Tibial nerve (tissue), 4 donors: Measurements from ENCODE around the gene TMEM156. TPM values are rescaled to one million over a fixed set of nuclear protein-coding genes. Genes with fewer than 3 reads are reported as not detected.

Experiments used
- DNase-seq, 2 donors: peaks; one replicate each; pipeline ENCODE4 v3.0.0-alpha.2; 2019; ENCODE audit warnings: low spot score in 2 of 2
- H3K27ac ChIP-seq, 4 donors: fragments of 200-600 bp; sonication (generic) in 3 of 4; one replicate each; pipeline ENCODE4 v1.5.1; 2017 to 2019; ENCODE audit warnings: mild to moderate bottlenecking in 1 of 4
- H3K27me3 ChIP-seq, 2 donors: fragments of 200-600 bp; sonication (generic) in 1 of 2; one replicate each; pipeline versions ENCODE4 v1.5.1 to v1.6.0; 2017 to 2019
- H3K36me3 ChIP-seq, 3 donors: fragments of 200-600 bp; sonication (generic); one replicate each; pipeline ENCODE4 v1.5.1; 2018 to 2019
- H3K4me1 ChIP-seq, 4 donors: fragments of 200-600 bp; sonication (generic) in 3 of 4; one replicate each; pipeline ENCODE4 v1.5.1; 2017 to 2019
- H3K4me3 ChIP-seq, 4 donors: fragments of 200-600 bp; sonication (generic) in 3 of 4; one replicate each; pipeline ENCODE4 v1.5.1; 2017 to 2019; ENCODE audit warnings: mild to moderate bottlenecking in 1 of 4, moderate library complexity in 1 of 4
- H3K9me3 ChIP-seq, 4 donors: fragments of 200-600 bp; sonication (generic) in 3 of 4; one replicate each; pipeline ENCODE4 v1.5.1; 2017 to 2019
- EP300 ChIP-seq, 2 donors: sonication (generic); formaldehyde crosslinking; IDR thresholded peaks; one replicate each; pipeline ENCODE4 v1.6.1; 2017; ENCODE audit warnings: antibody characterized with exemption in 2 of 2, mild to moderate bottlenecking in 1 of 2
- POLR2A ChIP-seq, 2 donors: fragments of 450-650 bp; IDR thresholded peaks; one replicate each; pipeline ENCODE4 v1.6.1; 2017; ENCODE audit warnings: antibody characterized with exemption in 2 of 2, mild to moderate bottlenecking in 2 of 2, moderate library complexity in 2 of 2
- WGBS, 2 donors: methylation state at CpG; one replicate each; pipeline ENCODE4 v1.1.5; 2018; 5-methylcytosine and 5-hydroxymethylcytosine counted together
- total RNA-seq, 4 donors: library from RNA; depleted of rRNA; stranded (reverse); fragments of >200 nt; gene quantifications; one replicate each; pipeline ENCODE4 v1.1.0, GENCODE V29; 2016
- TF ChIP-seq, protein P1 (sequence below), 5 experiments: fragments of 200-600 bp in 3 of 5; fragments of 450-650 bp in 2 of 5; sonication (generic) in 3 of 5; IDR thresholded peaks; one replicate each; pipeline ENCODE4 v1.5.1; 2016 to 2019; ENCODE audit warnings: antibody characterized with exemption in 5 of 5, mild to moderate bottlenecking in 3 of 5, moderate library complexity in 2 of 5

The TMEM156 gene
- total RNA-seq, 4 donors from 2014 or later: 0.66 to 8.6 TPM; not detected in 2

DNA sequence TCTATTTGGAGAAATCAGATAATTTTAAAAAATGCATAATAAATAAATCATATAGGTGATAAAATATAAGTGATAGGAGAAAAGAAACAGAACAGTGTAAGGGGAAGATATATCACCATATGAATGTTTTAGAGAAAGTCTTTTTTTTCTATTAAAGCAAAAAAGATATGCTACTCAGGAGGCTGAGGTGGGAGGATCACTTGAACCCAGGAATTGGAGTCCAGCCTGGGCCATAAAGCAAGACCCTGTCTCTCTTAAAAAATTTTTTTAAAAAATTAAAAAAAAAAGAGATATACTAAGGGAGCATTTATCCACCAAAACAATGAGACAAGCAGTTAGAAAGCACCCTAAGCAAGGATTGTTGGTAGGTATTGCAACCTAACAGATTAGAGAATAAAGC is 6.1 kb downstream of the TMEM156 start:
- H3K4me1 ChIP-seq: no peaks in the 10 kb centered on the region
- no peak for TF ChIP-seq POLR2A (IDR thresholded peaks at IDR 0.05)

DNA sequence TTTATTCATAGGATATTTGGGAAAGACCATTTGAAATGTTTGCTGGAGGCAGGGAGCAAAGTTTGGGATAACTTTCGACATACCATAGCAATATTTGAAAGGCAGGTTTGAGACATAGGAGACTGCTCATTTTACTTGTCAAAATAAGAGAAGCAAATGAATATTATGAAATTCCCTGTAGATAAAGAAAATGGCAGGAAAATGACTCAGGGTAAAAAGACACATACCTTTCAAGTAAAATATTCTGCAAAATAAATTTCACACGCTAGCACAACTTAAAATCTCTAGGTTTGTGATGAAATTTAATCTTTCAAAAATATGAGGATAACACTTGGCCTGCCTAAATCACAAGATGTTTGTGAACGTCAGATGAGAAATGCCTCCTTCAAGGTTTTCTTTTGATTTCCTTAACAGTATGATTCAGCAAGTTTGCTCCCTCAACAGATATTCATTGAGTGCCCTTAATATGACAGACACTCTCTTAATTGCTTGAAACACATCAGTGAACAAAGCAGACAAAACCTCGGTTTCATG is 6.6 kb downstream of the TMEM156 start:
- DNase-seq: no peak
- H3K4me3 ChIP-seq: no peak overlapping the region
- no peaks in the 10 kb centered on the region for H3K9me3 ChIP-seq
- TF ChIP-seq EP300 (IDR thresholded peaks at IDR 0.05) (no peak), POLR2A (IDR thresholded peaks at IDR 0.05) (no peak)
- TF ChIP-seq, protein P1, sequence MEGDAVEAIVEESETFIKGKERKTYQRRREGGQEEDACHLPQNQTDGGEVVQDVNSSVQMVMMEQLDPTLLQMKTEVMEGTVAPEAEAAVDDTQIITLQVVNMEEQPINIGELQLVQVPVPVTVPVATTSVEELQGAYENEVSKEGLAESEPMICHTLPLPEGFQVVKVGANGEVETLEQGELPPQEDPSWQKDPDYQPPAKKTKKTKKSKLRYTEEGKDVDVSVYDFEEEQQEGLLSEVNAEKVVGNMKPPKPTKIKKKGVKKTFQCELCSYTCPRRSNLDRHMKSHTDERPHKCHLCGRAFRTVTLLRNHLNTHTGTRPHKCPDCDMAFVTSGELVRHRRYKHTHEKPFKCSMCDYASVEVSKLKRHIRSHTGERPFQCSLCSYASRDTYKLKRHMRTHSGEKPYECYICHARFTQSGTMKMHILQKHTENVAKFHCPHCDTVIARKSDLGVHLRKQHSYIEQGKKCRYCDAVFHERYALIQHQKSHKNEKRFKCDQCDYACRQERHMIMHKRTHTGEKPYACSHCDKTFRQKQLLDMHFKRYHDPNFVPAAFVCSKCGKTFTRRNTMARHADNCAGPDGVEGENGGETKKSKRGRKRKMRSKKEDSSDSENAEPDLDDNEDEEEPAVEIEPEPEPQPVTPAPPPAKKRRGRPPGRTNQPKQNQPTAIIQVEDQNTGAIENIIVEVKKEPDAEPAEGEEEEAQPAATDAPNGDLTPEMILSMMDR (IDR thresholded peaks at IDR 0.05): no peak
- no peaks in the 10 kb centered on the region for H3K4me1 ChIP-seq
- no peak overlapping the region for H3K27ac ChIP-seq
- WGBS, 2 donors: 71 to 79% methylated on average over 4 of the region's 4 CpGs
- no peaks in the 10 kb centered on the region for H3K36me3 ChIP-seq
- H3K27me3 ChIP-seq: no peaks in the 10 kb centered on the region

More for the DNA sequence above, 6.1 kb downstream of the TMEM156 start:
- Histone ChIP-seq H3K4me3 (no peak overlapping the region), H3K9me3 (no peaks in the 10 kb centered on the region), H3K27ac (no peak overlapping the region), H3K36me3 (no peaks in the 10 kb centered on the region), H3K27me3 (no peaks in the 10 kb centered on the region)
- no peak for DNase-seq

DNA sequence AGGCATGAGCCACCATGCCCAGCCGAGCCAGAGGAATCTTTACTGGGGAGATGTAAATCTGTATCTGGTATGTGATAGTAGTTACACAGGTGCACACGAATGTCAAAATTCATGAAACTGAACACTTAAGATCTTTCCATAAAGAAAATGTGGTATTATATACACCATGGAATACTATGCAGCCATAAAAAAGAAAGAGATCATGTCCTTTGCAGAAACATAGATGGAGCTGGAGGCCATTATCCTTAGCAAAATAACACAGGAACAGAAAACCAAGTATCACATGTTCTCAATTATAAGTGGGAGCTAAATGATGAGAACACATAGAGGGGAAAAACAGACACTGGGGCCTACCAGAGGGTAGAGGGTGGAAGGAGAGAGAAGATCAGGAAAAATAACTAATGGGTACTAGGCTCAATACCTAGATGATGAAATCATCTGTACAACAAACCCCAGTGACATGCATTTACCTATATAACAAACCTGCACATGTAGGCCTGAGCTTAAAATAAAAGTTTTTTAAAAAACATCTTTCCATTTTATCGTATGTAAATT is 7.8 kb downstream of the TMEM156 start:
- no peak for DNase-seq
- no peak overlapping the region for H3K4me3 ChIP-seq
- TF ChIP-seq, protein P1 (IDR thresholded peaks at IDR 0.05): no peak
- no peak for TF ChIP-seq EP300 (IDR thresholded peaks at IDR 0.05)
- no peak for TF ChIP-seq POLR2A (IDR thresholded peaks at IDR 0.05)
- no peaks in the 10 kb centered on the region for H3K4me1 ChIP-seq
- no peaks in the 10 kb centered on the region for H3K27me3 ChIP-seq
- no peak overlapping the region for H3K27ac ChIP-seq
- no peaks in the 10 kb centered on the region for H3K9me3 ChIP-seq
- 96% methylated on average over 3 of the region's 3 CpGs for WGBS, 2 donors
- no peaks in the 10 kb centered on the region for H3K36me3 ChIP-seq

DNA sequence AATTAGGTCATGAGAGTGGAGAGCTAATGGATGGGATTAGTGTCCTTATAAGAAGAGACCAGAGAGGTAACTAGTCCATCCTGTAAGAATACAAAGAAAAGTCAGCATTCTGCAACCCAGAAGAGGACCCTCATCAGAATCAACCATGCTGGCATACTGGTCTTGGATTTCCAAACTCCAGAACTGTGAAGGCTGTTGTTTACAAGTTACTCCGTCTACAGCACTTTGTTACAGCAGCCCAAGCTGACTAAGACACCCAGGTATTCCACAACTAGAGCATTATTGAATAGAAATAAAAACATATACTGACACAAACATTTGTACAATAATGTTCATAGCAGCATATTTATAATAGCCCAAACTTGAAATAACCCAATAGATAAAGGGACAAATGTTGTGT is 9.2 kb downstream of the TMEM156 start:
- H3K27ac ChIP-seq: no peak overlapping the region
- H3K36me3 ChIP-seq: no peaks in the 10 kb centered on the region
- no peaks in the 10 kb centered on the region for H3K4me1 ChIP-seq
- no peak overlapping the region for H3K4me3 ChIP-seq
- no peaks in the 10 kb centered on the region for H3K9me3 ChIP-seq
- TF ChIP-seq POLR2A (IDR thresholded peaks at IDR 0.05): no peak
- no peak for TF ChIP-seq EP300 (IDR thresholded peaks at IDR 0.05)
- TF ChIP-seq, protein P1 (IDR thresholded peaks at IDR 0.05): no peak
- no peak for DNase-seq
- no peaks in the 10 kb centered on the region for H3K27me3 ChIP-seq
- WGBS, 2 donors: 83 to 100% methylated on average over 1 of the region's 1 CpG

DNA sequence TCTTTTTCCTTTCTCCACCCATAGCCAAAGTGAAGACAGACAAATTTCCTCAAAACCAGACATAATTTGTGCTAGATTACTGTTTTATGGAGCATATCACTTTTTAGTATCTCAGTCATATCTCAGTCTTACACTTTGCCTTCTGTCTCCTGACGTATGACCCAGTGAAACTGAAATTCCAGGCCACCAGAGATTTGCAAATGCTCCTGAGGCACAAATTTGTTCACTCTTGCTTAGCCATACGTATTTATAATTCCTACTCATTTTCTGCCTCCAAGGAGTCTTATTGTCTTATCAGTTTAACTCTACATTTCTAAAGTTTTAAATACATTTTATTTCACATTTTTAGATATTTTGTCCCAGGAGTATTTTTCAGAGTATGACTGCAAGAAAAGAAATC is 10.0 kb downstream of the TMEM156 start:
- Histone ChIP-seq H3K36me3 (no peaks in the 10 kb centered on the region), H3K4me1 (no peaks in the 10 kb centered on the region), H3K27me3 (no peaks in the 10 kb centered on the region), H3K9me3 (no peaks in the 10 kb centered on the region), H3K27ac (no peak overlapping the region), H3K4me3 (no peak overlapping the region)
- no peak for DNase-seq
- 74 to 79% methylated on average over 2 of the region's 2 CpGs for WGBS, 2 donors
- TF ChIP-seq, protein P1 (IDR thresholded peaks at IDR 0.05): no peak
- TF ChIP-seq POLR2A (IDR thresholded peaks at IDR 0.05) (no peak), EP300 (IDR thresholded peaks at IDR 0.05) (no peak)
